ENCODE measurements around the gene PLD6.
A peak's percentile ranks its signal among the peaks of the same experiment; 100 is the strongest.
"Not testable (repeated sequence)": the region's sequence is repeated elsewhere in the genome, so short reads cannot be mapped to it uniquely, and the experiment has no call there.

The PLD6 gene

GRCh38 chr17:17200831-17201230 is 5.3 kb downstream of the PLD6 start:
- DNase-seq (ENCODE audit: low read depth in 2 of 2): no peak

- no peak for DNase-seq (ENCODE audit: low read depth in 2 of 2)
These were observed 5.8 kb downstream of the PLD6 start for GRCh38 chr17:17200311-17200710.

DNA sequence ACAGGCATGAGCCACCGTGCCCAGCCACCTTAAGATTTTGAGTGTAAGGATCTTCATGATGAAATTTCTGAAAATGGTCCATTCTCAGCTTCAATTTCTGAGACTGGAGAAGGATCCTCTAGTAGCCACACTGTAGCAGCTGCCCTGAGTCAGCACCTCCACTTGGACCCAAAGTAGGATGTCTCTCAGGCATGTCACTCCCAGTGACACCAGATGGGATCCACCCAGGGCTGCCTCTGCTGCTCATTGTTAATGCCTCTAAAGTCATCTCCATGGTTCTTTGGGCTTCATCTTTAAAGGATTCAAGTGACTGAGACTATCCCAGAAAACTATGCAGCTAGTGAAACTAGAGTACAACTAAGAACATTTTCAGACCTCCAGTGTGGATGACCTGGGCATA is 7.9 kb downstream of the PLD6 start:
- no peak for DNase-seq (ENCODE audit: low read depth in 2 of 2)

- no peak for DNase-seq (ENCODE audit: low read depth in 2 of 2)
These were observed 9.4 kb downstream of the PLD6 start for GRCh38 chr17:17196776-17197175.

GRCh38 chr17:17195466-17195865 is 10.7 kb downstream of the PLD6 start:
- DNase-seq (ENCODE audit: low read depth in 2 of 2): not testable (repeated sequence)

GRCh38 chr17:17191961-17192381 is 14.2 kb downstream of the PLD6 start:
- DNase-seq (ENCODE audit: low read depth in 2 of 2): no peak

GRCh38 chr17:17191346-17191792 is 14.8 kb downstream of the PLD6 start:
- DNase-seq (ENCODE audit: low read depth in 2 of 2): peak; percentile 46 to 51

DNA sequence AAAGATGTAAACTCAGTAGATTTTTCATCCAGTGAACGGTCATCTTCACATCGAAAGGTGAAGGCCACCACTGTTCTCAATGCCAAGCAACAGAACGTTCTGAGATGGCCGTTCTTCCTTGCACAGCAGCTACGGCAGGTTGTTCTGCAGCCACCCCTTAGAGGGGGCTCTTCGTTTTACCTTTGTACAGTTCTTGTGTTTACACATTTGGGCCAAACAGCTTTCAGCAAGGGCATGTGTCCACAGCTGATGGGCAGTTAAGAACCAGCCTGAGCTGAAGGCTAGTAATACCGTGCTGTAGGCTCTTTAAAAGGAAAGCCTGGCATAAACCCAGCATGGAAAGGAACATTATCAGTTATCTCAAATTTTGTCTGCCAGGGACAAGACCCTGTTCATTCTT is 15.9 kb downstream of the PLD6 start:
- DNase-seq (ENCODE audit: low read depth in 2 of 2): no peak

DNA sequence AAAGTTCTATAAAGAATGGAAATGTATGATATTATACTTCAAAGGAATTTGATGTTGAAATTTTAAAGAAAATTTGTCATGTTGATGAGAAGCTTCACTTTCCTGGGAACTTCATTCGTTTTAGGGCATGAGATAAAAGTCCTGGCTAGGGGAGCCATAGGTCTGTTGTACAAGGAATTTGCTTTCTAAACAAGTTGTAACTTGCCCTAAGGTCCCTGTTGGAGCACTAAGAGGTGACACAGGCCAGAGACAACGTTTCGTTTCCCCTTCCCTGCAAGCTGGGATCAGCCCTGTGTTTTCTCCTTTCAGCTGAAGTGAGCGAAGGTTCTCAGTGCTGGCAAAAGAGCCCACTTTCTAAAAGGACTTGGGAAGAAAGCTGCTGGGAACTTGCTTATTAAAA is 16.6 kb downstream of the PLD6 start:
- no peak for DNase-seq (ENCODE audit: low read depth in 2 of 2)

DNA sequence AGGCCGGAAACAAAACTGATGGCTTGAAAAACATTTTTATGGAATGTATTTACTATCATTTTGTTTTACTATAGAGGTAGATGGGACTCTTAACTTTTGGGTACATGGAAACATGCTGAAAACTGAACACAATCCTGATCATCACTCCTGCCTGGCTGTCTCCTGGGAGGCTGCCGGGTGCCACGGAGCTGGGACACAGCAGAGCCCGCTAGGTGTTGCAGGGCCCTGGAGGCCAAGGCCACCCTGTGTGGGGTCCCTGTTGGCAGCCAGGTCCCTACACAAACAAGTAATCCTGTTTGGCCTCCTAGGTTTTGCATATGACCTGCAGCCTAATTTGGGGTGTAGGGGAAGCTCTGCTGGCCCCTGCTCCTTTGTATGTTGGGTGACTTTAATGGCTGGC is 17.5 kb downstream of the PLD6 start:
- no peak for DNase-seq (ENCODE audit: low read depth in 2 of 2)

- DNase-seq (ENCODE audit: low read depth in 2 of 2): no peak
These were observed 19.3 kb downstream of the PLD6 start for GRCh38 chr17:17186551-17187505.

DNA sequence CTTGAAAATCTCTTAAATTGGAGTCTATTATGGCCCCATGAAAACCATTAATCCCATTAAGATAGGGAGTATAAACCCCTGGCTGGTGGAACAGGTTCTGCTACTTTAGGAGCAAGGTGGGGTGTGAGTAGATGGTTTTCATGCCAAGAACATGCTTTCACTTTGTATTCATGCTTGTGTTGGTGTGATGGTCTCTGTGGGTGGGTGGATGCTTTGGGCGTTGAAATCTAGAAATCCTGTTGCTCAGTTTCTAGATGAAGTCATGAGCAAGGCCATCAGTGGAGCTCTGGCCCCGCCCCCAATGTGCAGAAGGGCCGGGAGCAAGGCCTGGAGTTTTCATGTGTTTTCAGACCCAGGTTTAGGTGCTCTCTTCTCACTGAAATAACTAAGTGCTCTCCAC is 20.1 kb downstream of the PLD6 start:
- no peak for DNase-seq (ENCODE audit: low read depth in 2 of 2)

DNA sequence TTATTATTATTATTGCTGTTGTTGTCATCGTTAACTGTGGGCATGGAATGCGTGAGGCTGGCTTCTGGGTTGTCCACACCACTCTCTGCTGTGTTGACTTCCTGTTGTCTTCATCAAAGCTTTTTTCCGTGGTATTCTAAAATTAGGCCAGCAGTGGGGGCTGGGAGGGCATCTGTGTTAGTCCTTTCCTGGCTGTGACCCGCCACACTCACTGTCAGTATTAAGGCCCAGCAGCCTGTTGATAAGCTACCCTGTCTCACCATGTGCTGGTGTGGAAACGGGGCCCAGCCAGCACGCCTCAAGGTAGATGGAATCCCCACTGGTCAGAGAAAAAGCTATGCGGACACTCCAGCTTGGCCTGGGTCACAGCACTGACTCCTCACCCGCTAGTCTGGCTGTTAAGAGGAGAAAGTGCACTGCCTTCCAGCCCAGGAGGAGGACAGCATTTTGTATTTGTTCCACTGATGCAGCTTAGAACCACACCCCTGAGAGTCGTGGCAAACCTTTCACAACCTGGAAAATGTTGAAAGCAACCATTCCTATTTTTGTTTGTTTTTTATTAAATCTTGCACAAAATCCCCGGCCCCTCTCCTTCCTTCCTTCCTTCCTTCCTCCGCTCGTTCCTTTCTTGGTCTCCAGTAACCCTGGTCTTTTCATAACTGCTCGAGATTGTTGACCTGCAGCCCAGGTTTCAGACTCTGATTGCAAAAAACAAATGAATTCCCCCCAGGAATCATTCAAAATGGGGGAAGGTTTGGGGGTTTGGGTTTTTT is 21.0 kb downstream of the PLD6 start:
- not testable (repeated sequence) for DNase-seq (ENCODE audit: low read depth in 2 of 2)

DNA sequence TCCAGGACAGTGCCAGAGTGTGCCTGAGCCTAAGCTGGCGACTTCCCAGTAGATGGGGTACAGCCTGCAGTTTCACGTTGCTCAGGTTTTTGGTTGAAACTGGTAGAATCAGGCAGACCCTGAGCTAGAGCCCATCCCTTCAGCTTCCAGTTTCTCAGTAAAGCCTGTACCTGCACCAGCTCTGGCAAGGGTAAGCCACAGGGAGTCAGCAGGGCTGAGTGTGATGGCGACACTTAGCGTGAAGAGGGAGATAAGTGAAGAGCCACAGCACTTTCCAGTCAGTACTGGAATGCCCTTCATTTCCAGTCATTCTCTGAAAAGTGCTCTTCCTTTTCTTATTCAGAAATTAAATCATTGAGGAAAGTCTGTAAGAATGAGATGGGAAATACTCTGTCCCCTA is 22.4 kb downstream of the PLD6 start:
- no peak for DNase-seq (ENCODE audit: low read depth in 2 of 2)

GRCh38 chr17:17182598-17183136 is 23.5 kb downstream of the PLD6 start:
- DNase-seq (ENCODE audit: low read depth in 2 of 2): no peak

DNA sequence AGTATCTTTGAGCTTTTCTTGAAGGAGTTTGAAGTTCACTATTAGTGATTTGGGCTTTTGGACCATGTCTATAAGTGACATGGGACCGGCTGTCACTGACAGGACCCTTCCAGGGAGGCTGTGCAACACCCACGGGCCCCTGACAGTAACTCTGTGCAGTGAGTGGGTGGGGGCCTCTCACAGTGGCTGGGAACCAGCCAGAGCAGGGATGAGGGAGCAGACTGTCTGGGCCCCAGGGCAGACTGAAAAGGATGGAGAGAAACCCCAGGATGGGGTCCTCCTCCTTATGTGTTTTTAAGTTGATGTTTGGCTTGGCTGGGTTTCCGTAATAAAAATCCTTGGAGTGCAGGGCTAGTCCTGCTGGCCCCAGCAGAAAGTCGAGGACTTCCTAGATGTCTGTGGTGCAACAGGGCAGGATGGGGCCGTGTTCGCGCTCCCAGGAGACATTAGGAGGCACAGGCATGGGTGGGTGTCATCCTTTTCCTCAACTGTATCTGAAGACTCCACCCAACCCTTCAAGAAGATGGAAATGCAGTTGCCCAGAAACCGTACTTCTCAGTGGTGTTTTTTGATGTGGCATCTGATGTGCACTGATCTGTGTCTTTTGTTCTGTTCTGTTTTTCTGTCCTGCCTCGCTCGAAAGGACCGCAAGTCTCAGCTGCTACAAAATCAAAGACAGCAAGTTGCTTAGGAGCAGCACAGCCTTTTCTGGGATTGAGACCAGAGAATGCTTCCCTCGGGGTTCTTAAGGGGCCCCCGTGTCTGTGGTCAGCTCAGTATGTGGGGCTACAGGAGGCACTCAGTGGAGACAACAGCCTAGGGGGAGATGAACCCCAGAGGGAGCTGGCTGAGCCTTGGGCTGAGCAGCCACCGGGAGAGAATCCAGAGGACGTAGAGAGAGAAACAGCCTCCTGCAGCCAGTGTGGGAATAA is 24.2 kb downstream of the PLD6 start:
- no peak for DNase-seq (ENCODE audit: low read depth in 2 of 2)

DNA sequence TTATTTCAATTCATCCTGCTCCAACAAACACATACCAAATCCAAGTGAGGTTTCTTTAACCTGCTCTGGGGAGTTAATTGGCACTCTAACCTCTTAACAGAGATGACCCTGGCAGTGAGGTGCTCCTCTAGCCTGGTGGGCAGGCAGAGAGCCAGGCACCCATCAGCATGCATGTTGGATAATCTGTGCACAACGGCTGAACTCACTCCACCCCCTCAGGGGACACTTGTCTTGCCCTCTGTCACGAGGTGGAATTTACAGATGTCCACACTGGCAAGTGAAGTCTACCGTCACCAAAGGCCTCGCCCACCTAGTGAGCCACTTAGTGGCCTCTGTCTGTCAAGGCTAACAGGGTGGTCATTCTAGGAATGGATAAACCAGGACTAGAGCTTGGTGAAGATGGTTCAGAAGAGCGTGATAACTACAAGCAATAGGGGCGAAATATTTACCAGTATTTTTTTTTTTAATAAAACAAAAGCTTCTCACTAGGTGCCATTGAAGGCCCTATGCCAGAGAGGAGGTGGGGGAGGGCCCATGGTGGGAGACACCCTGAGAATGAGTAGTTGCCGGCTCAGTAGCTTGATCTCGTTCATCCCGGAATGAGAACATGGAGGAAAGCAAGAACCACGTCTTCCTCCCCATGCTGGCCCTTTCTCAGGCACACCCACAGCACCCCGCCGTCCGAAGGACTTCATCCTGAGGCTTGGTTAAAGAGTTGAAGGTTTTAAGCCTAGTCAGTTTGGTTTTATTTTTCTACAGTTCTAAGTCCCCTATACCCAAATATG is 25.2 kb downstream of the PLD6 start:
- no peak for DNase-seq (ENCODE audit: low read depth in 2 of 2)

- no peak for DNase-seq (ENCODE audit: low read depth in 2 of 2)
These were observed 26.0 kb downstream of the PLD6 start for GRCh38 chr17:17180141-17180603.

- DNase-seq (ENCODE audit: low read depth in 2 of 2): no peak
These were observed 26.7 kb downstream of the PLD6 start for GRCh38 chr17:17179371-17179827.

GRCh38 chr17:17177176-17177575 is 29.0 kb downstream of the PLD6 start:
- DNase-seq (ENCODE audit: low read depth in 2 of 2): no peak

All from fibroblast of skin of left quadriceps (primary cell).